GM12878 (cell line): Measurements from ENCODE around the gene SPEG. TPM values are rescaled to one million over a fixed set of nuclear protein-coding genes. Genes with fewer than 3 reads are reported as not detected.

Source experiments
- ATAC-seq: fragments of 200-7000 bp; cut with Tn5 transposase; 3 replicates; pipeline ENCODE4 v1.9.1; 2020; ENCODE audit warnings: mild to moderate bottlenecking, moderate library complexity
- BruUV-seq: library from RNA; stranded (reverse); fragments of 400-500 nt; replicated peaks from 2 replicates; lab custom pipeline; 2021; lab: Mats Ljungman, UMichigan
- CTCF ChIA-PET: fragments of 300-600 bp; sonication (Branson Sonifier 250); formaldehyde crosslinking; extraction: SDS; loops from one replicate; lab custom pipeline; 2021; ENCODE audit warnings: inconsistent platforms; lab: Yijun Ruan, JAX
- POLR2A ChIA-PET: fragments of 350-600 bp; formaldehyde crosslinking; extraction: SDS; loops from one replicate; lab custom pipeline; 2021; ENCODE audit warnings: inconsistent platforms; lab: Charles Lee
- RAD21 ChIA-PET: fragments of 300-600 bp; sonication (Branson Sonifier 250); formaldehyde crosslinking; loops from one replicate; lab custom pipeline; 2023; ENCODE audit warnings: antibody characterized with exemption; ENCODE audit not compliant: unreplicated experiment; lab: Charles Lee
- SMC1A ChIA-PET: fragments of 300-600 bp; sonication (Branson Sonifier 250); formaldehyde crosslinking; loops from one replicate; lab custom pipeline; 2023; ENCODE audit not compliant: unreplicated experiment, uncharacterized antibody; lab: Charles Lee
- DNase-seq: peaks from one replicate; pipeline ENCODE4 v3.0.0-alpha.2; 2011; ENCODE audit warnings: low read depth, low spot score
- FAIRE-seq: peaks from 3 replicates; lab custom pipeline; 2011; peaks lifted over from hg19 to GRCh38; lab: Jason Lieb, UNC
- H2AFZ ChIP-seq: 2 replicates; pipeline ENCODE4 v1.6.0; 2011; ENCODE audit warnings: low read depth, low read length, control low read depth; ENCODE audit not compliant: control insufficient read depth
- H3K27ac ChIP-seq: 2 replicates; pipeline ENCODE4 v1.5.1; 2011; ENCODE audit warnings: control low read depth; ENCODE audit not compliant: control insufficient read depth, insufficient read depth
- H3K27me3 ChIP-seq, 2 experiments: replicated peaks in 1 of 2; 2 replicates each; pipeline versions ENCODE4 v1.6.0 to v1.6.1; 2011; ENCODE audit warnings: low read length in 1 of 2; ENCODE audit not compliant: control insufficient read depth in 2 of 2, insufficient read depth in 2 of 2
- H3K36me3 ChIP-seq, 2 experiments: 2 replicates each; pipeline ENCODE4 v1.5.1; 2011; ENCODE audit warnings: low read length in 1 of 2; ENCODE audit not compliant: control insufficient read depth in 2 of 2, insufficient read depth in 2 of 2
- H3K4me1 ChIP-seq: 2 replicates; pipeline ENCODE4 v1.6.1; 2011; ENCODE audit warnings: mild to moderate bottlenecking, low read length, moderate library complexity, mixed read lengths; ENCODE audit not compliant: control insufficient read depth, insufficient read depth
- H3K4me2 ChIP-seq: 2 replicates; pipeline ENCODE4 v1.6.0; 2011; ENCODE audit warnings: control low read depth; ENCODE audit not compliant: control insufficient read depth, insufficient read depth
- H3K4me3 ChIP-seq: fragments of 200-600 bp; sonication (generic); 2 replicates; pipeline ENCODE4 v1.5.1; 2016
- H3K79me2 ChIP-seq: 2 replicates; pipeline ENCODE4 v1.6.0; 2011; ENCODE audit warnings: low read length; ENCODE audit not compliant: control insufficient read depth, insufficient read depth
- H3K9ac ChIP-seq: 2 replicates; pipeline ENCODE4 v1.8.0; 2011; ENCODE audit warnings: low read length, control low read depth, mixed read lengths; ENCODE audit not compliant: control insufficient read depth, insufficient read depth
- H3K9me3 ChIP-seq: replicated peaks from 3 replicates; pipeline ENCODE4 v1.5.1; 2011; ENCODE audit warnings: mild to moderate bottlenecking, low read length; ENCODE audit not compliant: control insufficient read depth, insufficient read depth
- H4K20me1 ChIP-seq: 2 replicates; pipeline ENCODE4 v1.6.0; 2011; ENCODE audit not compliant: control insufficient read depth, insufficient read depth
- ASH2L ChIP-seq: fragments of 300-600, 200-600 bp; sonication (generic); IDR thresholded peaks from 2 replicates; pipeline ENCODE4 v1.6.1; 2017; ENCODE audit warnings: low read depth, mild to moderate bottlenecking, borderline replicate concordance
- ATF7 ChIP-seq: fragments of 450-650 bp; IDR thresholded peaks from 2 replicates; pipeline ENCODE4 v1.6.1; 2016; ENCODE audit warnings: low read depth, mild to moderate bottlenecking
- BHLHE40 ChIP-seq, 2 experiments: fragments of 450-650 bp in 1 of 2; IDR thresholded peaks; 2 replicates each; pipeline ENCODE4 v1.6.1; 2011 to 2017; ENCODE audit warnings: low read depth in 2 of 2, borderline replicate concordance in 1 of 2, improper control_type of control experiment in 1 of 2, low read length in 1 of 2, mild to moderate bottlenecking in 1 of 2
- EED ChIP-seq: sonication (generic); IDR thresholded peaks from 2 replicates; pipeline ENCODE4 v1.6.1; 2016; ENCODE audit warnings: antibody characterized with exemption, low read depth
- EZH2 ChIP-seq: IDR thresholded peaks from 2 replicates; pipeline ENCODE4 v1.6.1; 2012; ENCODE audit warnings: low read depth, mild to moderate bottlenecking, control low read depth, inconsistent platforms, low read length, borderline replicate concordance; ENCODE audit not compliant: control insufficient read depth
- FOS ChIP-seq: IDR thresholded peaks from 3 replicates; pipeline ENCODE4 v1.6.1; 2011; ENCODE audit warnings: borderline replicate concordance; ENCODE audit not compliant: insufficient read length; ENCODE audit errors: extremely low read depth
- IKZF1 ChIP-seq: fragments of 450-650 bp; conservative IDR thresholded peaks from 2 replicates; pipeline ENCODE4 v1.6.1; 2017; ENCODE audit warnings: antibody characterized with exemption, mild to moderate bottlenecking
- JUNB ChIP-seq: IDR thresholded peaks from 2 replicates; pipeline ENCODE4 v1.6.1; 2016; ENCODE audit warnings: antibody characterized with exemption, mild to moderate bottlenecking
- KDM1A ChIP-seq: fragments of 200-600 bp; sonication (generic); IDR thresholded peaks from 2 replicates; pipeline ENCODE4 v1.6.1; 2016; ENCODE audit warnings: borderline replicate concordance
- KLF5 ChIP-seq: fragments of 450-650 bp; IDR thresholded peaks from 2 replicates; pipeline ENCODE4 v1.6.1; 2014; ENCODE audit warnings: mild to moderate bottlenecking; ENCODE audit not compliant: partially characterized antibody
- MEF2B ChIP-seq: fragments of 450-650 bp; IDR thresholded peaks from 2 replicates; pipeline ENCODE4 v1.6.1; 2018; ENCODE audit warnings: mild to moderate bottlenecking, moderate library complexity; ENCODE audit not compliant: partially characterized antibody, poor library complexity, severe bottlenecking
- NBN ChIP-seq: fragments of 450-650 bp; IDR thresholded peaks from 2 replicates; pipeline ENCODE4 v1.6.1; 2016
- SIN3A ChIP-seq: IDR thresholded peaks from 2 replicates; pipeline ENCODE4 v1.6.1; 2012; ENCODE audit warnings: low read depth, low read length, improper control_type of control experiment
- SIX5 ChIP-seq: IDR thresholded peaks from 2 replicates; pipeline ENCODE4 v1.6.1; 2011; ENCODE audit warnings: mild to moderate bottlenecking, low read depth, low read length, moderate library complexity; ENCODE audit not compliant: severe bottlenecking
- ZNF217 ChIP-seq: fragments of 450-650 bp; IDR thresholded peaks from 2 replicates; pipeline ENCODE4 v1.6.1; 2017; ENCODE audit warnings: antibody characterized with exemption, mild to moderate bottlenecking
- ZNF24 ChIP-seq: fragments of 450-650 bp; IDR thresholded peaks from 2 replicates; pipeline ENCODE4 v1.6.1; 2017; ENCODE audit warnings: antibody characterized with exemption, mild to moderate bottlenecking
- WGBS: methylation state at CpG from one replicate; pipeline ENCODE4 v1.1.6; 2016; ENCODE audit warnings: low lambda C conversion rate; ENCODE audit not compliant: insufficient replicate concordance, insufficient coverage; ENCODE audit errors: missing lambda C conversion rate; 5-methylcytosine and 5-hydroxymethylcytosine counted together
- in situ Hi-C: fragments of 300-500 bp; cut with MboI; formaldehyde crosslinking; loops from 9 replicates; pipeline ENCODE4 v1.14.3; 2018; ENCODE audit warnings: mixed read lengths
- intact Hi-C: fragments of 100-400 bp; cut with micrococcal nuclease; formaldehyde crosslinking; loops from one replicate; pipeline ENCODE4 v1.14.2; 2022; ENCODE audit not compliant: unreplicated experiment
- polyA plus RNA-seq, 11 experiments: library from polyadenylated mRNA; depleted of rRNA in 4 of 11; unstranded in 6 of 11; stranded (reverse) in 5 of 11; fragments of >200 nt; fragmentation: Nextera tagmentation in 4 of 11; fragmentation: Illumina TruSeq in 1 of 11; extraction: Ambion mirVana in 4 of 11; extraction: Trizol in 1 of 11; gene quantifications; 1 replicate in 1 of 11; 2 replicates in 10 of 11; pipeline versions ENCODE4 v1.2.1 to v1.2.3, GENCODE V29; 2011 to 2016; ENCODE audit warnings: inconsistent platforms in 2 of 11, missing spikeins in 2 of 11, low read depth in 1 of 11
- total RNA-seq, 4 experiments: library from RNA; depleted of rRNA in 3 of 4; stranded (reverse); fragments of >200 nt in 3 of 4; fragmentation: Illumina TruSeq in 1 of 4; extraction: Trizol in 1 of 4; gene quantifications; 2 replicates each; pipeline versions ENCODE4 v1.2.1 to v1.2.3, GENCODE V29; 2013 to 2021
- TF ChIP-seq, protein P1 (sequence below), 3 experiments: IDR thresholded peaks in 2 of 3; conservative IDR thresholded peaks in 1 of 3; 2 replicates each; pipeline ENCODE4 v1.5.1; 2011; ENCODE audit warnings: low read depth in 3 of 3, low read length in 3 of 3, mild to moderate bottlenecking in 3 of 3, control low read depth in 2 of 3, moderate library complexity in 2 of 3, inconsistent platforms in 1 of 3, mixed read lengths in 1 of 3; ENCODE audit not compliant: control insufficient read depth in 2 of 3, insufficient read depth in 1 of 3; ENCODE audit errors: extremely low read depth in 1 of 3
- TF ChIP-seq, protein P2 (sequence below): fragments of 450-650 bp; IDR thresholded peaks from 2 replicates; pipeline ENCODE4 v1.6.1; 2017; ENCODE audit warnings: mild to moderate bottlenecking

The SPEG gene
- total and polyA plus RNA-seq, 10 of the 15 experiments (the other 5 are each of a cell fraction or from before 2014, with no cell fraction given), result 0.03 to 0.28 TPM; not detected in 8

DNA sequence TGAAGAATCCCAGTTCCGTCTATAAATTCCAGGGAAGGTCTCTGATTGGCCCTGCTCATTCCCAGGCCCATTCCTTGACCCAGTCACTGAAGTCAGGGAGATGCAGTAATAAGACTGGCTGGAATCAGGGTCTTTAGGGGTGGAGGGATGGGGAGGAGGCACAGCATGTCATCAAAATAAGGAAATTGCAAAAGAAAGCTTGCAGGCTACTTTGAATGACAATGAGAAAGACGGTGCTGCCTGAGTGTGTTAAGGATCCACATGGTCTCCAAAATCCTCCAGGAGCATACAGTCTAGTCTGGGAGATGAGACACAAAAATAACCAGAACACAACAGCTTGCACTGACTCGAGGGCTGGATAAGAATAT is 18.4 kb upstream of the SPEG start:
- Histone ChIP-seq H3K4me2 (no peak overlapping the region), H3K4me1 (no peaks in the 10 kb centered on the region), H2AFZ (no peak overlapping the region), H3K27ac (no peak overlapping the region), H4K20me1 (no peaks in the 10 kb centered on the region), H3K27me3 (peaks cover 0 to 2% of the 10 kb centered on the region in 2 experiments; a peak in 1 of 4 replicates), H3K4me3 (no peak overlapping the region), H3K36me3 (no peaks in the 10 kb centered on the region), H3K9ac (no peak overlapping the region), H3K9me3 (no peaks in the 10 kb centered on the region; the same call in 1 of the 3 replicates), H3K79me2 (no peaks in the 10 kb centered on the region)
- no peak for ATAC-seq
- SMC1A ChIA-PET, result interaction anchor here (1.3 kb wide), 1 partner anchor 24 kb away, joined by 3 read pairs; no protein-coding TSS in a partner anchor
- FAIRE-seq, result no peak
- no peak for DNase-seq
- TF ChIP-seq EZH2 (no peak), IKZF1 (no peak), EED (no peak), ZNF217 (no peak), FOS (no peak), KLF5 (no peak), MEF2B (no peak), NBN (no peak), ATF7 (no peak), SIX5 (no peak), ZNF24 (no peak), BHLHE40 (IDR thresholded peaks at IDR 0.05; ENCODE audit: borderline replicate concordance in 1 of 2, low read depth in 2 of 2, low read length in 1 of 2) (no peak), SIN3A (no peak), KDM1A (no peak), ASH2L (no peak), JUNB (no peak)
- TF ChIP-seq, protein P1, sequence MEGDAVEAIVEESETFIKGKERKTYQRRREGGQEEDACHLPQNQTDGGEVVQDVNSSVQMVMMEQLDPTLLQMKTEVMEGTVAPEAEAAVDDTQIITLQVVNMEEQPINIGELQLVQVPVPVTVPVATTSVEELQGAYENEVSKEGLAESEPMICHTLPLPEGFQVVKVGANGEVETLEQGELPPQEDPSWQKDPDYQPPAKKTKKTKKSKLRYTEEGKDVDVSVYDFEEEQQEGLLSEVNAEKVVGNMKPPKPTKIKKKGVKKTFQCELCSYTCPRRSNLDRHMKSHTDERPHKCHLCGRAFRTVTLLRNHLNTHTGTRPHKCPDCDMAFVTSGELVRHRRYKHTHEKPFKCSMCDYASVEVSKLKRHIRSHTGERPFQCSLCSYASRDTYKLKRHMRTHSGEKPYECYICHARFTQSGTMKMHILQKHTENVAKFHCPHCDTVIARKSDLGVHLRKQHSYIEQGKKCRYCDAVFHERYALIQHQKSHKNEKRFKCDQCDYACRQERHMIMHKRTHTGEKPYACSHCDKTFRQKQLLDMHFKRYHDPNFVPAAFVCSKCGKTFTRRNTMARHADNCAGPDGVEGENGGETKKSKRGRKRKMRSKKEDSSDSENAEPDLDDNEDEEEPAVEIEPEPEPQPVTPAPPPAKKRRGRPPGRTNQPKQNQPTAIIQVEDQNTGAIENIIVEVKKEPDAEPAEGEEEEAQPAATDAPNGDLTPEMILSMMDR (IDR thresholded peaks at IDR 0.05 in 2 of 3, conservative IDR thresholded peaks at IDR 0.05 in 1 of 3; ENCODE audit: control insufficient read depth in 2 of 3, extremely low read depth in 1 of 3, insufficient read depth in 1 of 3, low read depth in 3 of 3, low read length in 3 of 3), result no peak
- TF ChIP-seq, protein P2, sequence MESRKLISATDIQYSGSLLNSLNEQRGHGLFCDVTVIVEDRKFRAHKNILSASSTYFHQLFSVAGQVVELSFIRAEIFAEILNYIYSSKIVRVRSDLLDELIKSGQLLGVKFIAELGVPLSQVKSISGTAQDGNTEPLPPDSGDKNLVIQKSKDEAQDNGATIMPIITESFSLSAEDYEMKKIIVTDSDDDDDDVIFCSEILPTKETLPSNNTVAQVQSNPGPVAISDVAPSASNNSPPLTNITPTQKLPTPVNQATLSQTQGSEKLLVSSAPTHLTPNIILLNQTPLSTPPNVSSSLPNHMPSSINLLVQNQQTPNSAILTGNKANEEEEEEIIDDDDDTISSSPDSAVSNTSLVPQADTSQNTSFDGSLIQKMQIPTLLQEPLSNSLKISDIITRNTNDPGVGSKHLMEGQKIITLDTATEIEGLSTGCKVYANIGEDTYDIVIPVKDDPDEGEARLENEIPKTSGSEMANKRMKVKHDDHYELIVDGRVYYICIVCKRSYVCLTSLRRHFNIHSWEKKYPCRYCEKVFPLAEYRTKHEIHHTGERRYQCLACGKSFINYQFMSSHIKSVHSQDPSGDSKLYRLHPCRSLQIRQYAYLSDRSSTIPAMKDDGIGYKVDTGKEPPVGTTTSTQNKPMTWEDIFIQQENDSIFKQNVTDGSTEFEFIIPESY, result no peak
- RAD21 ChIA-PET, result no interaction called here
- WGBS, result 0% methylated on average over 3 of the region's 3 CpGs
- POLR2A ChIA-PET, result no interaction called here
- intact Hi-C loops, result no loop called here
- no TSS peak for BruUV-seq
- in situ Hi-C loops, result no loop called here
- CTCF ChIA-PET, result interaction anchor here (1.1 to 1.3 kb wide), 2 partner anchors 13 to 43 kb away, joined by 3 to 7 read pairs; no protein-coding TSS in a partner anchor
